Gastroesophageal sphincter (tissue), 3 donors: Measurements from ENCODE around the gene MTNR1A.

Source experiments
- EP300 ChIP-seq: sonication (generic); formaldehyde crosslinking; IDR thresholded peaks from one replicate; pipeline ENCODE4 v1.6.1; 2017; ENCODE audit warnings: antibody characterized with exemption, mild to moderate bottlenecking
- POLR2AphosphoS5 ChIP-seq: sonication (generic); formaldehyde crosslinking; IDR thresholded peaks from one replicate; pipeline ENCODE4 v1.6.1; 2017; ENCODE audit warnings: antibody characterized with exemption
- TF ChIP-seq, protein P1 (sequence below), 4 experiments: fragments of 200-600 bp in 2 of 4; fragments of 450-650 bp in 2 of 4; sonication (generic) in 1 of 4; IDR thresholded peaks; one replicate each; pipeline ENCODE4 v1.5.1; 2017 to 2019; ENCODE audit warnings: antibody characterized with exemption in 4 of 4, mild to moderate bottlenecking in 2 of 4, moderate library complexity in 2 of 4

DNA sequence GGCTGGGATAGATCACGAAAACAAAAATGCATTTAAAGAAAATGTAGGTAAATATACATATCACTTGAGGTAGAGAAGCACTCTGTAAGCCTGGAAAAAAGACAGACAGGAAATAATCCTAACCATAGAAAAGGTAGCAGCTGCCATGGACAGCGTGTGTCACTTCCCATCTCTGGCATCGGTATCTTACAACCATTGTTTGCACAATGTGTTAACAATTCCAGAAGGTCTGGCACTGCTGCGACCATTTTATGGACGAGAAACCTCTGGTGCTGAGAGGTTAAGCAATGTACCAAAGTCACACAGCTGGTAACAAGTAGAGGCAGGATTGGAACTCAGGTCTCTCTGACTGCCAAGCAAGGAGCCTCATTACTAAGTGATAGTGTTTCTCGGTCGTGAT lies 1.7 kb upstream of the MTNR1A start:
- TF ChIP-seq, protein P1, sequence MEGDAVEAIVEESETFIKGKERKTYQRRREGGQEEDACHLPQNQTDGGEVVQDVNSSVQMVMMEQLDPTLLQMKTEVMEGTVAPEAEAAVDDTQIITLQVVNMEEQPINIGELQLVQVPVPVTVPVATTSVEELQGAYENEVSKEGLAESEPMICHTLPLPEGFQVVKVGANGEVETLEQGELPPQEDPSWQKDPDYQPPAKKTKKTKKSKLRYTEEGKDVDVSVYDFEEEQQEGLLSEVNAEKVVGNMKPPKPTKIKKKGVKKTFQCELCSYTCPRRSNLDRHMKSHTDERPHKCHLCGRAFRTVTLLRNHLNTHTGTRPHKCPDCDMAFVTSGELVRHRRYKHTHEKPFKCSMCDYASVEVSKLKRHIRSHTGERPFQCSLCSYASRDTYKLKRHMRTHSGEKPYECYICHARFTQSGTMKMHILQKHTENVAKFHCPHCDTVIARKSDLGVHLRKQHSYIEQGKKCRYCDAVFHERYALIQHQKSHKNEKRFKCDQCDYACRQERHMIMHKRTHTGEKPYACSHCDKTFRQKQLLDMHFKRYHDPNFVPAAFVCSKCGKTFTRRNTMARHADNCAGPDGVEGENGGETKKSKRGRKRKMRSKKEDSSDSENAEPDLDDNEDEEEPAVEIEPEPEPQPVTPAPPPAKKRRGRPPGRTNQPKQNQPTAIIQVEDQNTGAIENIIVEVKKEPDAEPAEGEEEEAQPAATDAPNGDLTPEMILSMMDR (IDR thresholded peaks at IDR 0.05), result no peak
- TF ChIP-seq POLR2AphosphoS5 (no peak), EP300 (no peak)
